H1 (cell line): Measurements from ENCODE around the gene COMMD7. TPM values are rescaled to one million over a fixed set of nuclear protein-coding genes. Genes with fewer than 3 reads are reported as not detected.

Experiments used
- CTCF ChIA-PET: fragments of 300-600 bp; sonication (Branson Sonifier 250); formaldehyde crosslinking; loops from one replicate; lab custom pipeline; 2021; ENCODE audit not compliant: partially characterized antibody; lab: Charles Lee
- POLR2A ChIA-PET: fragments of 300-600 bp; sonication (Branson Sonifier 250); formaldehyde crosslinking; loops from one replicate; lab custom pipeline; 2021; ENCODE audit warnings: inconsistent platforms; ENCODE audit not compliant: partially characterized antibody; lab: Charles Lee
- DNase-seq, 2 experiments: peaks; one replicate each; pipeline versions ENCODE4 v3.0.0 to v3.0.0-alpha.2; 2010 to 2022; ENCODE audit warnings: low spot score in 2 of 2, low read depth in 1 of 2, mixed read lengths in 1 of 2
- FAIRE-seq: peaks from 2 replicates; lab custom pipeline; 2011; peaks lifted over from hg19 to GRCh38; lab: Jason Lieb, UNC
- H2AFZ ChIP-seq: 2 replicates; pipeline ENCODE4 v1.8.1; 2012; ENCODE audit warnings: low read length, inconsistent platforms
- H2AK5ac ChIP-seq: 2 replicates; pipeline ENCODE4 v1.6.1; 2013; ENCODE audit warnings: low read depth, low read length
- H2BK120ac ChIP-seq: replicated peaks from 2 replicates; pipeline ENCODE3; 2013; ENCODE audit warnings: low read depth, low read length, inconsistent platforms
- H2BK12ac ChIP-seq: 2 replicates; pipeline ENCODE4 v1.6.1; 2013; ENCODE audit warnings: low read depth, low read length
- H2BK15ac ChIP-seq: 2 replicates; pipeline ENCODE4 v1.6.1; 2013; ENCODE audit warnings: low read length
- H2BK20ac ChIP-seq: 2 replicates; pipeline ENCODE4 v1.6.1; 2013; ENCODE audit warnings: low read length
- H2BK5ac ChIP-seq: 2 replicates; pipeline ENCODE4 v1.6.1; 2013; ENCODE audit warnings: low read depth, low read length
- H3K14ac ChIP-seq: 2 replicates; pipeline ENCODE4 v1.6.1; 2013; ENCODE audit warnings: inconsistent platforms; ENCODE audit not compliant: insufficient read length
- H3K18ac ChIP-seq: 2 replicates; pipeline ENCODE4 v1.6.1; 2013; ENCODE audit warnings: low read length; ENCODE audit errors: extremely low read depth
- H3K23ac ChIP-seq: 2 replicates; pipeline ENCODE4 v1.6.1; 2013; ENCODE audit warnings: inconsistent platforms; ENCODE audit not compliant: insufficient read length
- H3K23me2 ChIP-seq: 2 replicates; pipeline ENCODE4 v1.6.1; 2013; ENCODE audit warnings: low read depth, low read length
- H3K27ac ChIP-seq: 2 replicates; pipeline ENCODE4 v1.6.1; 2011; ENCODE audit warnings: low read depth, low read length, inconsistent platforms
- H3K27me3 ChIP-seq, 4 experiments: replicated peaks in 1 of 4; 1 replicate in 1 of 4; 2 replicates in 3 of 4; pipeline versions ENCODE4 v1.6.1 to v1.8.1; 2011 to 2013; ENCODE audit warnings: low read length in 3 of 4, mild to moderate bottlenecking in 3 of 4, inconsistent platforms in 2 of 4, mixed read lengths in 2 of 4, moderate library complexity in 1 of 4; ENCODE audit not compliant: control insufficient read depth in 3 of 4, insufficient read depth in 3 of 4; ENCODE audit errors: extremely low read depth in 1 of 4
- H3K36me3 ChIP-seq, 4 experiments: 2 replicates each; pipeline versions ENCODE4 v1.6.1 to v1.8.1; 2011 to 2013; ENCODE audit warnings: mild to moderate bottlenecking in 4 of 4, low read length in 3 of 4, moderate library complexity in 2 of 4, control low read depth in 1 of 4, inconsistent platforms in 1 of 4; ENCODE audit not compliant: insufficient read depth in 4 of 4, control insufficient read depth in 2 of 4
- H3K4ac ChIP-seq: replicated peaks from 2 replicates; pipeline ENCODE3; 2013; ENCODE audit warnings: low read length, low read depth, mixed read lengths, inconsistent platforms; ENCODE audit not compliant: insufficient read length
- H3K4me1 ChIP-seq, 4 experiments: replicated peaks in 1 of 4; 1 replicate in 1 of 4; 2 replicates in 3 of 4; pipeline versions ENCODE4 v1.6.1 to v1.8.1; 2011 to 2013; ENCODE audit warnings: low read length in 3 of 4, inconsistent platforms in 2 of 4, mixed read lengths in 1 of 4; ENCODE audit not compliant: insufficient read depth in 4 of 4, control insufficient read depth in 3 of 4
- H3K4me2 ChIP-seq, 2 experiments: 2 replicates each; pipeline versions ENCODE4 v1.6.1 to v1.8.1; 2011 to 2013; ENCODE audit warnings: low read depth in 2 of 2, low read length in 2 of 2, control low read depth in 1 of 2, inconsistent platforms in 1 of 2, mild to moderate bottlenecking in 1 of 2; ENCODE audit not compliant: insufficient read depth in 1 of 2
- H3K4me3 ChIP-seq, 4 experiments: fragments of 200-600, 300-600 bp in 1 of 4; sonication (generic), shearing (Covaris generic), sonication (Bioruptor Twin) in 1 of 4; 2 replicates each; pipeline versions ENCODE4 v1.5.1 to v1.8.1; 2011 to 2016; ENCODE audit warnings: low read length in 4 of 4, low read depth in 3 of 4, control low read depth in 2 of 4, inconsistent platforms in 2 of 4, mild to moderate bottlenecking in 2 of 4, mixed read lengths in 1 of 4, moderate library complexity in 1 of 4; ENCODE audit not compliant: insufficient read depth in 2 of 4; ENCODE audit errors: extremely low read depth in 1 of 4
- H3K56ac ChIP-seq: replicated peaks from 2 replicates; pipeline ENCODE3; 2013; ENCODE audit warnings: low read depth, mild to moderate bottlenecking, mixed read lengths, low read length, inconsistent platforms; ENCODE audit not compliant: insufficient read length
- H3K79me1 ChIP-seq: 2 replicates; pipeline ENCODE4 v1.6.1; 2013; ENCODE audit warnings: low read depth, low read length, control low read depth
- H3K79me2 ChIP-seq, 2 experiments: 2 replicates each; pipeline versions ENCODE4 v1.6.1 to v1.8.1; 2012 to 2013; ENCODE audit warnings: low read length in 2 of 2, mild to moderate bottlenecking in 2 of 2, inconsistent platforms in 1 of 2; ENCODE audit not compliant: insufficient read depth in 2 of 2, control insufficient read depth in 1 of 2
- H3K9ac ChIP-seq, 4 experiments: replicated peaks in 1 of 4; 1 replicate in 1 of 4; 2 replicates in 3 of 4; pipeline versions ENCODE4 v1.6.1 to v1.8.1; 2011 to 2013; ENCODE audit warnings: low read depth in 3 of 4, low read length in 3 of 4, control low read depth in 2 of 4, mild to moderate bottlenecking in 2 of 4, moderate library complexity in 2 of 4, inconsistent platforms in 1 of 4; ENCODE audit errors: extremely low read depth in 1 of 4
- H3K9me3 ChIP-seq, 2 experiments: 2 replicates each; pipeline versions ENCODE4 v1.6.1 to v1.8.1; 2012 to 2013; ENCODE audit warnings: mild to moderate bottlenecking in 2 of 2, moderate library complexity in 2 of 2, control low read depth in 1 of 2, inconsistent platforms in 1 of 2, low read depth in 1 of 2, low read length in 1 of 2, mixed read lengths in 1 of 2; ENCODE audit not compliant: insufficient read depth in 2 of 2
- H4K20me1 ChIP-seq, 2 experiments: replicated peaks in 1 of 2; 2 replicates each; pipeline versions ENCODE3 to v1.8.1; 2011 to 2013; ENCODE audit warnings: inconsistent platforms in 2 of 2, low read length in 2 of 2, mild to moderate bottlenecking in 1 of 2; ENCODE audit not compliant: insufficient read depth in 2 of 2, control insufficient read depth in 1 of 2
- H4K5ac ChIP-seq: 2 replicates; pipeline ENCODE4 v1.6.1; 2013; ENCODE audit warnings: low read length, low read depth, mixed read lengths, inconsistent platforms; ENCODE audit not compliant: insufficient read length
- H4K8ac ChIP-seq: 2 replicates; pipeline ENCODE4 v1.8.0; 2013; ENCODE audit warnings: mild to moderate bottlenecking, moderate library complexity, low read length, inconsistent platforms; ENCODE audit not compliant: insufficient read depth; ENCODE audit errors: extremely low read depth
- H4K91ac ChIP-seq: replicated peaks from 2 replicates; pipeline ENCODE3; 2013; ENCODE audit warnings: low read length, mixed read lengths, inconsistent platforms; ENCODE audit not compliant: insufficient read length
- CHD2 ChIP-seq: IDR thresholded peaks from 2 replicates; pipeline ENCODE4 v1.6.1; 2012; ENCODE audit warnings: low read length, improper control_type of control experiment
- JUND ChIP-seq: IDR thresholded peaks from 2 replicates; pipeline ENCODE4 v1.6.1; 2011; ENCODE audit warnings: mild to moderate bottlenecking, improper control_type of control experiment, low read length
- POLR2AphosphoS5 ChIP-seq: IDR thresholded peaks from 2 replicates; pipeline ENCODE4 v1.6.1; 2011; ENCODE audit warnings: low read depth, low read length
- SUZ12 ChIP-seq: fragments of 200-600 bp; sonication (generic); IDR thresholded peaks from 2 replicates; pipeline ENCODE4 v1.6.1; 2012; ENCODE audit warnings: mild to moderate bottlenecking, inconsistent platforms, low read length, moderate library complexity, mixed read lengths
- WGBS, 2 experiments: shearing (Covaris generic) in 1 of 2; methylation state at CpG; one replicate each; pipeline versions ENCODE4 v1.1.6 to v1.1.7; 2013 to 2015; ENCODE audit warnings: low lambda C conversion rate in 2 of 2, mixed read lengths in 2 of 2, inconsistent platforms in 1 of 2, low coverage in 1 of 2, missing lambda C conversion rate in 1 of 2; ENCODE audit not compliant: insufficient replicate concordance in 2 of 2, insufficient coverage in 1 of 2, insufficient read length in 1 of 2; ENCODE audit errors: extremely low coverage in 1 of 2, missing lambda C conversion rate in 1 of 2; 5-methylcytosine and 5-hydroxymethylcytosine counted together
- polyA plus RNA-seq, 7 experiments: library from polyadenylated mRNA; depleted of rRNA in 3 of 7; stranded (reverse) in 5 of 7; unstranded in 2 of 7; fragments of >200 nt in 5 of 7; fragments of 200-250 nt in 2 of 7; gene quantifications; 1 replicate in 5 of 7; 2 replicates in 1 of 7; 4 replicates in 1 of 7; pipeline versions ENCODE4 v1.2.1 to v1.2.3, GENCODE V29; 2011 to 2013; ENCODE audit warnings: missing spikeins in 2 of 7, mixed read lengths in 2 of 7
- total RNA-seq: library from RNA; stranded (reverse); fragmentation: NEBNext Ultra II Directional; extraction: Animal tissue kit (Norgen Biotek cat#: 25700); gene quantifications from 2 replicates; pipeline ENCODE4 v1.2.1, GENCODE V29; 2021
- TF ChIP-seq, protein P1 (sequence below), 3 experiments: IDR thresholded peaks; 1 replicate in 2 of 3; 2 replicates in 1 of 3; pipeline versions ENCODE4 v1.5.1 to v1.6.1; 2011; ENCODE audit warnings: low read length in 3 of 3, mild to moderate bottlenecking in 3 of 3, inconsistent platforms in 2 of 3, low read depth in 1 of 3, moderate library complexity in 1 of 3; ENCODE audit not compliant: insufficient read depth in 1 of 3; ENCODE audit errors: control extremely low read depth in 1 of 3

The COMMD7 gene
- total and polyA plus RNA-seq, 2 of the 8 experiments (the other 6 are each of a cell fraction or from before 2014, with no cell fraction given): 39.4 to 48.9 TPM

- Histone ChIP-seq H2AK5ac (no peak overlapping the region), H3K79me2 (no peaks in the 10 kb centered on the region), H3K9me3 (no peaks in the 10 kb centered on the region), H3K56ac (no peak overlapping the region), H4K5ac (no peak overlapping the region), H3K4ac (no peak overlapping the region), H3K18ac (peak overlapping the region; percentile 11; the same call in 1 of the 2 replicates), H3K79me1 (no peaks in the 10 kb centered on the region), H3K4me2 (peak overlapping the region; percentile 18 to 42; a peak in 2 of 4 replicates), H3K23me2 (no peaks in the 10 kb centered on the region), H3K14ac (no peak overlapping the region), H3K23ac (no peak overlapping the region), H3K9ac (peak overlapping the region in 1 of 4 experiments; percentile 39; a peak in 2 of 7 replicates), H2AFZ (no peak overlapping the region), H2BK120ac (no peak overlapping the region), H4K20me1 (no peaks in the 10 kb centered on the region), H2BK5ac (peak overlapping the region; percentile 67; the same call in 1 of the 2 replicates), H3K4me1 (peaks cover 10 to 16% (median 14%) of the 10 kb centered on the region in 4 experiments), H3K36me3 (no peaks in the 10 kb centered on the region), H3K4me3 (peak overlapping the region in 1 of 4 experiments; percentile 6; a peak in 1 of 8 replicates), H2BK12ac (peak overlapping the region; percentile 18; the same call in 1 of the 2 replicates), H4K8ac (no peak overlapping the region), H3K27me3 (no peaks in the 10 kb centered on the region), H4K91ac (peak overlapping the region; percentile 22), H3K27ac (no peak overlapping the region), H2BK15ac (no peak overlapping the region), H2BK20ac (no peak overlapping the region)
- ChIA-PET CTCF (interaction anchor here (0.7 to 11.9 kb wide), 19 partner anchors 8 to 441 kb away, joined by 3 to 221 read pairs (median 5); no protein-coding TSS in a partner anchor), POLR2A (interaction anchor here (0.6 to 3.1 kb wide), 13 partner anchors 16 to 395 kb away, joined by 3 to 14 read pairs (median 4); partner anchors contain the start of genes COMMD7 and DNMT3B)
- FAIRE-seq (no peak), DNase-seq (no peak)
- 75% methylated on average over 1 of the region's 1 CpG; no CpG with 5 or more reads in 1 of the 2 experiments for WGBS, 2 experiments
- TF ChIP-seq SUZ12 (no peak), CHD2 (no peak), POLR2AphosphoS5 (no peak), JUND (no peak)
- TF ChIP-seq, protein P1, sequence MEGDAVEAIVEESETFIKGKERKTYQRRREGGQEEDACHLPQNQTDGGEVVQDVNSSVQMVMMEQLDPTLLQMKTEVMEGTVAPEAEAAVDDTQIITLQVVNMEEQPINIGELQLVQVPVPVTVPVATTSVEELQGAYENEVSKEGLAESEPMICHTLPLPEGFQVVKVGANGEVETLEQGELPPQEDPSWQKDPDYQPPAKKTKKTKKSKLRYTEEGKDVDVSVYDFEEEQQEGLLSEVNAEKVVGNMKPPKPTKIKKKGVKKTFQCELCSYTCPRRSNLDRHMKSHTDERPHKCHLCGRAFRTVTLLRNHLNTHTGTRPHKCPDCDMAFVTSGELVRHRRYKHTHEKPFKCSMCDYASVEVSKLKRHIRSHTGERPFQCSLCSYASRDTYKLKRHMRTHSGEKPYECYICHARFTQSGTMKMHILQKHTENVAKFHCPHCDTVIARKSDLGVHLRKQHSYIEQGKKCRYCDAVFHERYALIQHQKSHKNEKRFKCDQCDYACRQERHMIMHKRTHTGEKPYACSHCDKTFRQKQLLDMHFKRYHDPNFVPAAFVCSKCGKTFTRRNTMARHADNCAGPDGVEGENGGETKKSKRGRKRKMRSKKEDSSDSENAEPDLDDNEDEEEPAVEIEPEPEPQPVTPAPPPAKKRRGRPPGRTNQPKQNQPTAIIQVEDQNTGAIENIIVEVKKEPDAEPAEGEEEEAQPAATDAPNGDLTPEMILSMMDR (IDR thresholded peaks at IDR 0.05; ENCODE audit: control extremely low read depth in 1 of 3, insufficient read depth in 1 of 3, low read depth in 1 of 3, low read length in 3 of 3): no peak
Measured at GRCh38 chr20:32680544-32681174, 62.6 kb downstream of the COMMD7 start.
